ENCODE results near the gene DACT3. TPM values are rescaled to one million over a fixed set of nuclear protein-coding genes. Genes with fewer than 3 reads are reported as not detected.

Gene DACT3
- total RNA-seq, 1 donor from 2014 or later: 104 TPM

GRCh38 chr19:46691948-46692347, 31.0 kb upstream of the DACT3 start:
- TF ChIP-seq, protein P1, sequence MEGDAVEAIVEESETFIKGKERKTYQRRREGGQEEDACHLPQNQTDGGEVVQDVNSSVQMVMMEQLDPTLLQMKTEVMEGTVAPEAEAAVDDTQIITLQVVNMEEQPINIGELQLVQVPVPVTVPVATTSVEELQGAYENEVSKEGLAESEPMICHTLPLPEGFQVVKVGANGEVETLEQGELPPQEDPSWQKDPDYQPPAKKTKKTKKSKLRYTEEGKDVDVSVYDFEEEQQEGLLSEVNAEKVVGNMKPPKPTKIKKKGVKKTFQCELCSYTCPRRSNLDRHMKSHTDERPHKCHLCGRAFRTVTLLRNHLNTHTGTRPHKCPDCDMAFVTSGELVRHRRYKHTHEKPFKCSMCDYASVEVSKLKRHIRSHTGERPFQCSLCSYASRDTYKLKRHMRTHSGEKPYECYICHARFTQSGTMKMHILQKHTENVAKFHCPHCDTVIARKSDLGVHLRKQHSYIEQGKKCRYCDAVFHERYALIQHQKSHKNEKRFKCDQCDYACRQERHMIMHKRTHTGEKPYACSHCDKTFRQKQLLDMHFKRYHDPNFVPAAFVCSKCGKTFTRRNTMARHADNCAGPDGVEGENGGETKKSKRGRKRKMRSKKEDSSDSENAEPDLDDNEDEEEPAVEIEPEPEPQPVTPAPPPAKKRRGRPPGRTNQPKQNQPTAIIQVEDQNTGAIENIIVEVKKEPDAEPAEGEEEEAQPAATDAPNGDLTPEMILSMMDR (IDR thresholded peaks at IDR 0.05): no peak
- Histone ChIP-seq H3K36me3 (peaks cover 95 to 97% of the 10 kb centered on the region in 2 donors), H3K4me1 (no peaks in the 10 kb centered on the region)

DNA sequence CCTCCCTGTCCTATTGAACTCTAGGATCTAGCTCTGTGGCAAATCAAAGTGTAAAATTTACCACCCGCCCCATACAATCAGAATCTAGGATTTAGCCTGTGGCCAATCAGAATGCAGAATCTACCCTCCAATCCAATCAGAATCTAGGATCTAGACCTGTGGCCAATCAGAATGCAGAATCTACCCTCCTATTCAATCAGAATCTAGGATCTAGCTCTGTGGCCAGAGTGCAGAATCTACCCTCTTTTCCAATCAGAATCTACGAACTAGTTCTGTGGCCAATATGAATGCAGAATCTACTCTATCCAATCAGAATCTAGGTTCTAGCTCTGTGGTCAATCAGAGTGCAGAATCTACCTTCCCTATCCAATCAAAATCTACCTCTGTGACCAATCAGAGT, 30.1 kb upstream of the DACT3 start:
- DNase-seq (ENCODE audit: low spot score in 2 of 2): no peak
- Histone ChIP-seq H3K36me3 (peaks cover 93 to 94% of the 10 kb centered on the region in 2 donors), H3K27me3 (no peaks in the 10 kb centered on the region), H3K9me3 (no peaks in the 10 kb centered on the region), H3K4me3 (no peak overlapping the region), H3K4me1 (no peaks in the 10 kb centered on the region), H3K27ac (no peak overlapping the region)
- TF ChIP-seq, protein P1 (IDR thresholded peaks at IDR 0.05): no peak
- intact Hi-C loops (cut with DNase I): no loop called here

More at GRCh38 chr19:46691948-46692347, 31.0 kb upstream of the DACT3 start:
- Histone ChIP-seq H3K27me3 (no peaks in the 10 kb centered on the region), H3K4me3 (no peak overlapping the region), H3K27ac (no peak overlapping the region), H3K9me3 (no peaks in the 10 kb centered on the region)
- intact Hi-C loops (cut with DNase I): no loop called here
- DNase-seq (ENCODE audit: low spot score in 2 of 2): no peak

DNA sequence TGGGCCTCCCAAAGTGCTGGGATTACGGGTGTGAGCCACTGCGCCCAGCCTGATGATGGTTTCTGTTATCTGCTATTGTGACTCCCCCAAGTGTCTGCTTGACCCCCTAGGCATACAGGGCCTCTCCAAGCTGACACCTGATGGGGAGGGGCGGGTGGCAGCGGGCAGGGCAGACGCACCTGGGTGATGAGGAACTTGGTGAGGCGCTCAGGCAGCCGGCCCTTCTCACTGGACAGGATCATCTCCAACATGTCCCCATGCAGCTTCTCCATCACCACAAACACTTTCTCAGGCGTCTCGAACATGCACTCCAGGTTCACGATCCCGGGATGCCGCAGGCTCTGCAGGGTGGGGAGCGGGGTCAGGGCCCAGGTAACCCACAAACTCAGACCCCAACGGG, 28.4 kb upstream of the DACT3 start:
- H3K9me3 ChIP-seq: no peaks in the 10 kb centered on the region
- no peak overlapping the region for H3K27ac ChIP-seq
- H3K27me3 ChIP-seq: no peaks in the 10 kb centered on the region
- TF ChIP-seq, protein P1 (IDR thresholded peaks at IDR 0.05): no peak
- H3K36me3 ChIP-seq: peaks cover 94 to 96% of the 10 kb centered on the region in 2 donors
- no peak for DNase-seq (ENCODE audit: low spot score in 2 of 2)
- intact Hi-C loops (cut with DNase I): no loop called here
- H3K4me1 ChIP-seq: no peaks in the 10 kb centered on the region
- no peak overlapping the region for H3K4me3 ChIP-seq

GRCh38 chr19:46687438-46688145, 26.6 kb upstream of the DACT3 start:
- TF ChIP-seq, protein P1 (IDR thresholded peaks at IDR 0.05): no peak
- Histone ChIP-seq H3K4me3 (no peak overlapping the region), H3K36me3 (peaks cover 92 to 96% of the 10 kb centered on the region in 2 donors), H3K9me3 (no peaks in the 10 kb centered on the region), H3K27ac (no peak overlapping the region), H3K4me1 (no peaks in the 10 kb centered on the region), H3K27me3 (no peaks in the 10 kb centered on the region)
- DNase-seq (ENCODE audit: low spot score in 2 of 2): no peak
- intact Hi-C loops (cut with DNase I): no loop called here

- H3K9me3 ChIP-seq: no peaks in the 10 kb centered on the region
- intact Hi-C loops (cut with DNase I): no loop called here
- H3K4me3 ChIP-seq: no peak overlapping the region
- no peaks in the 10 kb centered on the region for H3K4me1 ChIP-seq
- TF ChIP-seq, protein P1 (IDR thresholded peaks at IDR 0.05): no peak
- no peaks in the 10 kb centered on the region for H3K27me3 ChIP-seq
- no peak for DNase-seq (ENCODE audit: low spot score in 2 of 2)
- no peak overlapping the region for H3K27ac ChIP-seq
- peaks cover 86 to 94% of the 10 kb centered on the region in 2 donors for H3K36me3 ChIP-seq
These were observed 24.2 kb upstream of the DACT3 start for GRCh38 chr19:46685189-46685588.

Data from ascending aorta (tissue), 2 donors.